Gastrocnemius medialis (tissue), 4 donors: Measurements from ENCODE around the gene SDCCAG8.

Source experiments
- POLR2A ChIP-seq, 2 donors: fragments of 450-650 bp; IDR thresholded peaks; one replicate each; pipeline ENCODE4 v1.6.1; 2017; ENCODE audit warnings: antibody characterized with exemption in 2 of 2, mild to moderate bottlenecking in 2 of 2, moderate library complexity in 2 of 2
- TF ChIP-seq, protein P1 (sequence below), 5 experiments: fragments of 450-650 bp in 3 of 5; fragments of 200-600 bp in 2 of 5; sonication (generic) in 2 of 5; IDR thresholded peaks in 4 of 5; conservative IDR thresholded peaks in 1 of 5; 1 replicate in 4 of 5; 2 replicates in 1 of 5; pipeline ENCODE4 v1.5.1; 2016 to 2019; ENCODE audit warnings: antibody characterized with exemption in 5 of 5, mild to moderate bottlenecking in 3 of 5, moderate library complexity in 3 of 5

DNA sequence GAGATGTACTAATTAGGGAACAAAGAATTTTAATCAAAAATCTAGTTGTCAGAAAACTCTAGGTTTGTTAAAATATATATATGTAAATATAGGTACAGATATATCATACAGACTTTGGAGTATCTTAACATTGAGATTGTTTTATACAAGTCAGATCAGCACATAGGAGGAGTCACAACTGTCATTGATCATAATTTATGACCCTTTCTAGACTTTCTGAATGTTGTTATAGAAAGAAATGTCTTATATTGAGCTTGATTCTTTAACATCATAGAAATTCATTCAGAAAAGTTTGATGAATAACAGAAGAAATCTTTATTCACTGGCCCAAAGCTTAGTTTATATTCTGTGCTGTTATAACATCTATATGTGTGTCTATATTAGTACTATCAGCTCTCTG is 185.8 kb downstream of the SDCCAG8 start:
- TF ChIP-seq, protein P1, sequence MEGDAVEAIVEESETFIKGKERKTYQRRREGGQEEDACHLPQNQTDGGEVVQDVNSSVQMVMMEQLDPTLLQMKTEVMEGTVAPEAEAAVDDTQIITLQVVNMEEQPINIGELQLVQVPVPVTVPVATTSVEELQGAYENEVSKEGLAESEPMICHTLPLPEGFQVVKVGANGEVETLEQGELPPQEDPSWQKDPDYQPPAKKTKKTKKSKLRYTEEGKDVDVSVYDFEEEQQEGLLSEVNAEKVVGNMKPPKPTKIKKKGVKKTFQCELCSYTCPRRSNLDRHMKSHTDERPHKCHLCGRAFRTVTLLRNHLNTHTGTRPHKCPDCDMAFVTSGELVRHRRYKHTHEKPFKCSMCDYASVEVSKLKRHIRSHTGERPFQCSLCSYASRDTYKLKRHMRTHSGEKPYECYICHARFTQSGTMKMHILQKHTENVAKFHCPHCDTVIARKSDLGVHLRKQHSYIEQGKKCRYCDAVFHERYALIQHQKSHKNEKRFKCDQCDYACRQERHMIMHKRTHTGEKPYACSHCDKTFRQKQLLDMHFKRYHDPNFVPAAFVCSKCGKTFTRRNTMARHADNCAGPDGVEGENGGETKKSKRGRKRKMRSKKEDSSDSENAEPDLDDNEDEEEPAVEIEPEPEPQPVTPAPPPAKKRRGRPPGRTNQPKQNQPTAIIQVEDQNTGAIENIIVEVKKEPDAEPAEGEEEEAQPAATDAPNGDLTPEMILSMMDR (IDR thresholded peaks at IDR 0.05 in 4 of 5, conservative IDR thresholded peaks at IDR 0.05 in 1 of 5): no peak
- no peak for TF ChIP-seq POLR2A (IDR thresholded peaks at IDR 0.05)
